ENCODE results near the gene PCDH1. TPM values are rescaled to one million over a fixed set of nuclear protein-coding genes. Genes with fewer than 3 reads are reported as not detected.
"Not testable (repeated sequence)": the region's sequence is repeated elsewhere in the genome, so short reads cannot be mapped to it uniquely, and the experiment has no call there.

PCDH1 gene
- polyA plus RNA-seq, 1 experiment, result 0.12 TPM

GRCh38 chr5:141822144-141822543, 56.1 kb downstream of the PCDH1 start:
- no peak overlapping the region for H3K4me3 ChIP-seq (ENCODE audit: low read depth, low read length)
- POLR2A ChIA-PET, result no interaction called here
- TF ChIP-seq CTCF (IDR thresholded peaks at IDR 0.05; ENCODE audit: low read depth, low read length), result no peak

GRCh38 chr5:141821430-141821925, 56.7 kb downstream of the PCDH1 start:
- H3K4me3 ChIP-seq (ENCODE audit: low read depth, low read length), result no peak overlapping the region
- no peak for TF ChIP-seq CTCF (IDR thresholded peaks at IDR 0.05; ENCODE audit: low read depth, low read length)

More at GRCh38 chr5:141822144-141822543, 56.1 kb downstream of the PCDH1 start:
- CTCF ChIA-PET, result interaction anchor here (1.0 to 4.0 kb wide), 4 partner anchors 10 to 130 kb away, joined by 3 to 15 read pairs (median 7); partner anchors contain the start of gene PCDH1
- Histone ChIP-seq H3K27ac (ENCODE audit: low read depth, low read length) (peak overlapping the region; percentile 86), H3K9me3 (ENCODE audit: control insufficient read depth, insufficient read depth, low read length) (no peaks in the 10 kb centered on the region), H3K27me3 (ENCODE audit: control insufficient read depth, insufficient read depth, low read length) (peaks cover 22% of the 10 kb centered on the region)
- no peak for DNase-seq (ENCODE audit: low read depth, low spot score)

GRCh38 chr5:141820686-141821085, 57.5 kb downstream of the PCDH1 start:
- ChIA-PET POLR2A (interaction anchor here (0.6 kb wide), 1 partner anchor 1595 kb away, joined by 5 read pairs; no protein-coding TSS in a partner anchor), CTCF (interaction anchor here (0.8 to 4.0 kb wide), 2 partner anchors 9 to 58 kb away, joined by 3 to 15 read pairs; partner anchors contain the start of gene PCDH1)
- H3K9me3 ChIP-seq (ENCODE audit: control insufficient read depth, insufficient read depth, low read length); DNase-seq (ENCODE audit: low read depth, low spot score); H3K4me3 ChIP-seq (ENCODE audit: low read depth, low read length); H3K27ac ChIP-seq (ENCODE audit: low read depth, low read length): not testable (repeated sequence)
- peaks cover 25% of the 10 kb centered on the region for H3K27me3 ChIP-seq (ENCODE audit: control insufficient read depth, insufficient read depth, low read length)

More at GRCh38 chr5:141821430-141821925, 56.7 kb downstream of the PCDH1 start:
- peak; percentile 58 for DNase-seq (ENCODE audit: low read depth, low spot score)
- CTCF ChIA-PET, result interaction anchor here (1.0 to 4.0 kb wide), 4 partner anchors 10 to 129 kb away, joined by 3 to 15 read pairs (median 7); partner anchors contain the start of gene PCDH1
- peak overlapping the region; percentile 86 for H3K27ac ChIP-seq (ENCODE audit: low read depth, low read length)
- peaks cover 26% of the 10 kb centered on the region for H3K27me3 ChIP-seq (ENCODE audit: control insufficient read depth, insufficient read depth, low read length)
- POLR2A ChIA-PET, result no interaction called here
- H3K9me3 ChIP-seq (ENCODE audit: control insufficient read depth, insufficient read depth, low read length), result no peaks in the 10 kb centered on the region

GRCh38 chr5:141817631-141818030, 60.6 kb downstream of the PCDH1 start:
- H3K27ac ChIP-seq (ENCODE audit: low read depth, low read length), result no peak overlapping the region
- CTCF ChIA-PET, result interaction anchor here (1.1 kb wide), 1 partner anchor 61 kb away, joined by 3 read pairs; no protein-coding TSS in a partner anchor
- H3K9me3 ChIP-seq (ENCODE audit: control insufficient read depth, insufficient read depth, low read length), result no peaks in the 10 kb centered on the region
- H3K27me3 ChIP-seq (ENCODE audit: control insufficient read depth, insufficient read depth, low read length), result peaks cover 23% of the 10 kb centered on the region
- no peak for DNase-seq (ENCODE audit: low read depth, low spot score)
- H3K4me3 ChIP-seq (ENCODE audit: low read depth, low read length), result no peak overlapping the region
- POLR2A ChIA-PET, result no interaction called here
- TF ChIP-seq CTCF (IDR thresholded peaks at IDR 0.05; ENCODE audit: low read depth, low read length), result no peak

GRCh38 chr5:141816598-141817399, 61.4 kb downstream of the PCDH1 start:
- TF ChIP-seq CTCF (IDR thresholded peaks at IDR 0.05; ENCODE audit: low read depth, low read length), result no peak
- Histone ChIP-seq H3K27me3 (ENCODE audit: control insufficient read depth, insufficient read depth, low read length) (peaks cover 31% of the 10 kb centered on the region), H3K9me3 (ENCODE audit: control insufficient read depth, insufficient read depth, low read length) (no peaks in the 10 kb centered on the region), H3K27ac (ENCODE audit: low read depth, low read length) (no peak overlapping the region), H3K4me3 (ENCODE audit: low read depth, low read length) (no peak overlapping the region)
- ChIA-PET POLR2A (no interaction called here), CTCF (interaction anchor here (1.1 to 1.3 kb wide), 4 partner anchors 8 to 144 kb away, joined by 3 to 4 read pairs (median 4); no protein-coding TSS in a partner anchor)
- no peak for DNase-seq (ENCODE audit: low read depth, low spot score)

Measured in AG04450 (cell line).